GM21423 (cell line): ENCODE data around the gene RALGAPA2.

Source experiments
- ATAC-seq: cut with Tn5 transposase; IDR thresholded peaks from one replicate; pipeline ENCODE4 v1.9.1; 2021; ENCODE audit warnings: mild to moderate bottlenecking, moderate library complexity; ENCODE audit not compliant: unreplicated experiment

The RALGAPA2 gene

GRCh38 chr20:20373091-20373571 is 339.3 kb downstream of the RALGAPA2 start:
- no peak for ATAC-seq

DNA sequence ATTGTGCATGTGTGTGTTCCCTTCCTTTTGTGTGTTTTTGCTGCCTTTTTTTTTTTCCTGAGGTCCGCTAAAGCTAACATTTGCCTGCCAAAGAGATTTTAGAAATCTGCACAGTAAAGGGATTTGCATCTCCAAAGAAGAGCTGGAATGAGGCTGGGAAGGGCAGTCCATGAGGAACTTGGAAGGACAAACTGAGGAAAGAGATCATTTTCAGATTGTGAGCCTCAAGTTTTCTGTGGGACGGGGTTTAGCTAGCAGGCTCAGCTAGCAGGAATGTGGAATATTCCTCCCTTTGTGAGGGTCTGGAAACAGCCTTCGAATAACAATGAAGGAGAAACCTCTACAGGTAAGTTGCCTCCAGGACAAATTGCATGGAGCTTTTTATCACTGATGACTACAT is 340.8 kb downstream of the RALGAPA2 start:
- no peak for ATAC-seq

DNA sequence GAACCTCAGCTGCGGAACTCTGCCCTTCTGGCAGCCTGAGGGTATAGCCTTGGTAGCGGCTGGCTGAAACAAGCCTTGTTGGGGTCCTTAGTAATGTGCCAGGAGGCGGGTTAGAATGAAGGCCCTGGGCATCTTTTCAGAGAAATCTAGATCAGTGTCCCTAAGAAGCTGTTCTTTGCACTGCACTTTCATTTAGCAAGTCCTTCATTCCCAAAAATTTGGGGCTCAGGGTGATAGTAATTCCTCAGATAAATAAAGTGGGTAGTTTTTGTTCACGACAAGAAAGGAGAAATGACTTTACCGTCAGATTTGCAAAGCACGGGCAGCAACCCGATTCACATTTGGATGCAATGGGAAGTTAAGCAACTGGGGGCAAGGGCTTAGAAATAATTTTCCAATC is 341.4 kb downstream of the RALGAPA2 start:
- ATAC-seq = no peak

- ATAC-seq = no peak
Observed at GRCh38 chr20:20370094-20370575, 342.3 kb downstream of the RALGAPA2 start.

- ATAC-seq = no peak
Observed at GRCh38 chr20:20369250-20370093, 343.0 kb downstream of the RALGAPA2 start.

DNA sequence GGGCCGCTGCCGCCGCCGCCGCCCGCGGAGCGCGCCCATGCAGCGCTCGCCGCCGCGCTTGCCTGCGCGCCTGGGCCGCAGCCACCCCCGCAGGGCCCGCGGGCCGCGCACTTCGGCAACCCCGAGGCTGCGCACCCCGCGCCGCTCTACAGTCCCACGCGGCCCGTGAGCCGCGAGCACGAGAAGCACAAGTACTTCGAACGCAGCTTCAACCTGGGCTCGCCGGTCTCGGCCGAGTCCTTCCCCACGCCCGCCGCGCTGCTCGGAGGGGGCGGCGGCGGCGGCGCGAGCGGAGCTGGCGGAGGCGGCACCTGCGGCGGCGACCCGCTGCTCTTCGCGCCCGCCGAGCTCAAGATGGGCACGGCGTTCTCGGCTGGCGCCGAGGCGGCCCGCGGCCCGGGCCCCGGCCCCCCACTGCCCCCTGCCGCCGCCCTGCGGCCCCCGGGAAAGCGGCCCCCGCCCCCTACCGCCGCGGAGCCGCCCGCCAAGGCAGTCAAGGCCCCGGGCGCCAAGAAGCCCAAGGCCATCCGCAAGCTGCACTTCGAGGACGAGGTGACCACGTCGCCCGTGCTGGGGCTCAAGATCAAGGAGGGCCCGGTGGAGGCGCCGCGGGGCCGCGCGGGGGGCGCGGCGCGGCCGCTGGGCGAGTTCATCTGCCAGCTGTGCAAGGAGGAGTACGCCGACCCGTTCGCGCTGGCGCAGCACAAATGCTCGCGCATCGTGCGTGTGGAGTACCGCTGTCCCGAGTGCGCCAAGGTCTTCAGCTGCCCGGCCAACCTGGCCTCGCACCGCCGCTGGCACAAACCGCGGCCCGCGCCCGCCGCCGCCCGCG is 343.8 kb downstream of the RALGAPA2 start:
- ATAC-seq = no peak

GRCh38 chr20:20367575-20368417 is 344.6 kb downstream of the RALGAPA2 start, which contains the start of gene INSM1:
Gene INSM1 (plus strand): TSS chr20:20368104. CDS start chr20:20368268, 164 bp downstream.
- ATAC-seq = no peak

- ATAC-seq = no peak
Observed at GRCh38 chr20:20366876-20367574, 345.4 kb downstream of the RALGAPA2 start.

DNA sequence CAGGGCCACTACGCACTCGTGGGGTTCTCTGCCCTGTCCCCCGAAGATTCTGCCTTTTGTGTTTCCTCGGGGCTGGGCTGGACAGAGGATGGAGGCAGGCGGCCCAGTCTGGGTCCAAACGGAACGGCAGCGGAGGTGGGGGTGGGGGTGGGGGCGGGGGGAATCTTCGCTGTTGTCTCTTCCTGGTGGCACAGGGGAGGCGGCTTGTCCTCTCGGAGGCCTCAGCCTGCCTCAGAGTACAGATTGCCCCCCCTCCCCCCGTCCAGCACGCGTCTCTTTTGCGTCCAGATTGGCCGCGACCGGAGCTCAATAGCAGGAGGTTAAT is 345.9 kb downstream of the RALGAPA2 start:
- no peak for ATAC-seq

GRCh38 chr20:20365480-20366161 is 346.8 kb downstream of the RALGAPA2 start:
- ATAC-seq = no peak

DNA sequence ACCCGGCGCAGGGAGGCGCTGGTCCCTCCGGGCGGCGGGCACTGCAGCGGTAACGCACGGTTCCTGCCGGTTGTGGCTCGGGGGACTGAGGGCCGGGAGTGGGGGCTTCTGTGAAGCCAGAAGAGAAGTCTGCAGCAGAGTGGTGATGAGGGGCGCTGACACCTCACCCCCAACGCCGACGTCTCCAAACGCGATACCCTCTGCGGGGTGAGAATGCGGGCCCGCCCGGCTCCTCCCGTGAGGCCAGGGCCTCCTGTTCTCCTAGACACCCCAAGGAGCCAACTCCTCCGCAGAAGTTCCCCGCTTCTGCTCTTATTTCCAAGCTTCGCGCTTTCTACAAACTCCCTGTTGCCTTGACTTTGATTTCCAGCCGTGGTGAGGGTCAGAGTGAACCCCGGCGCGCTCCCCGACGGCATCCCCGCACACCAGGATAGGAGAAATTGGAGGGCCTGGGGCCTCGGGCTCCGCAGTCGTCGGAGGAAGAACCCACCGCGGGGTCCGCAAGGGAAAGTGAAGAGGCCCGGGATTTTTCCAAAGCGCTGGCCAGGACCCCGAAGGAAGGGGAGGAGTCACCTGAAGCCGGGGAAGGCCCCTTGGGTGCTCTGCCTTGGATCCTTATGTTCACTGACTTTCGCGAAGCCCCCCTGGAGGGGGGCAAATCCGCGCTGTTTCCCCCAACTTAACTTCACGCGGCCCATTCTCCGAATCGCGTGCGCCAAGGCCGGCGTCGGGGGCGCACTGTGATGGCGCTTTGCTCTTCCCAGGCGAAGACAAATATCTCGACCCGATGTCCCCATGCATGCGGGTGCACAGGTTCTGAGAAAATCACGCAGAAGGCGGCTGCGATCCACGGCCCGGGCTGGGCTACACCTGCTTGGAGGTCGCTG is 347.6 kb downstream of the RALGAPA2 start:
- ATAC-seq = no peak

- no peak for ATAC-seq
Observed at GRCh38 chr20:20363799-20364592, 348.4 kb downstream of the RALGAPA2 start.

DNA sequence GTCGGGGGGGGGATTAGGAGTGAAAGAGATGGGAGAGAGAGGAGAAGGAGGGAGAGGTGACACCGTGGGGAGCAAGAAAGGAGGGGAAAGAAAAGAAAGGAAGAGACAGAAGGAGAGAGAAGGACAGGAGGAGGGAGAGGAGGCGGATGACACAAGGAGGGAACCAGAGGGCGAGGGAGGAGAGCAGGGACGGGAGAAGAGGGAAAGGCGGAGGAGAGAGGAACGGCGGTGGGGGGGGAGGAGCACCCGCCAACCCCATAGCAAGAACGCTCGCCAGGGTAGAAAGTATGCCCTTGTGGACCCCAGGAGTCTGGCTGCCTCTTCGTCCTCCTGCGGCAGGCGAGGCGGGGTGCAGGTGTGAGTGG is 349.0 kb downstream of the RALGAPA2 start:
- ATAC-seq = no peak

DNA sequence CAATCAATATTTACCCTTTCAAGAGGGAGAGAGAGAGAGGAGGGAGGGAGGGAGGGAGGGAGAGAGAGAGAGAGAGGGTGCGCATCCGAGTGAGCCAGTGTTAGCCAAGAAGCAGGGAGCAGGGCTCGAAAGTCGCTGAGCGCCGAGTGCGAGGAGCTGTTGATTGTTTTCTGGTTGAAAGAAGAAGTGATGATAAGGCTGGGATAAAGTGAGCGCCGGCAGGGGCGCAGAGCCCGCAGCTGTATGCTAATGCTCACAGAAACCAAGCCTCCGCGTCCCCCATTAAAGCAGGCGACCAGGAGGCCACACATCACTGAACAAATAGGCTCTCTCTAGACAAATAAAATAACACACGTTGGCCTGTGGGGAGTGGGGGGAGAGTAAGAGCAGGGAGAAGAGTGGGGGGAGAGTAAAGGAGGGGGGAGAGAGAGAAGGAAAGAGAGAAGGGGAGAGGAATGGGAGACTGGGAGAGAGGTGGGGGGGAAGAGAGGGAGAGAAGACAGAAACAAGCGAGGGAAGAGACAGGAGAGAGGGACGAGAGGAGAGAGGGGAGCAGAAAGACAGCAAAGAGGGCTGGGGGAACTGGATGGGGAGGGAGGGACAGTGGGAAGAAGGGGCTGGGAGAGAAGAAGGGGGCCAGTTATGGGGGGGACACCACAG is 349.5 kb downstream of the RALGAPA2 start:
- no peak for ATAC-seq

DNA sequence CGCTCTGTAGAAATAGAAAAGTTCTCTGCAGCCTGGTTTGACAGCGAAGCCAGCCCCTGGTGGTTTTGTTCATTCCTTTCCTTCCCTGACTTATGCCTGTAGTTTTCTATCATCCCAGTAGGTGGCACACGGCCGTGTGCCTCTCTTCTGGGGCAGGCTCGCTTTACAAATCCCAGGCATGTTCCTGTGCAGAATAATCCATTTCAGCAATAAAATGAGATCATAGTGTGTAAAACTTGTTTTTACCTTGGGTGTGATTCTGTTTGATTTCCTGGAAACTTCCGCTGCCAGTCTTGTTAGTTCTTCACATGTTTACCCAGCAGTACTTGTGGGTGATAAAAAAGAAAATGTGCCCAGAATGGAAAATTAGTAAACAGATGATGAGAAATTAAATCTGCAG is 352.0 kb downstream of the RALGAPA2 start:
- peak; percentile 57 for ATAC-seq

- no peak for ATAC-seq
Observed at GRCh38 chr20:20359628-20360027, 352.8 kb downstream of the RALGAPA2 start.

DNA sequence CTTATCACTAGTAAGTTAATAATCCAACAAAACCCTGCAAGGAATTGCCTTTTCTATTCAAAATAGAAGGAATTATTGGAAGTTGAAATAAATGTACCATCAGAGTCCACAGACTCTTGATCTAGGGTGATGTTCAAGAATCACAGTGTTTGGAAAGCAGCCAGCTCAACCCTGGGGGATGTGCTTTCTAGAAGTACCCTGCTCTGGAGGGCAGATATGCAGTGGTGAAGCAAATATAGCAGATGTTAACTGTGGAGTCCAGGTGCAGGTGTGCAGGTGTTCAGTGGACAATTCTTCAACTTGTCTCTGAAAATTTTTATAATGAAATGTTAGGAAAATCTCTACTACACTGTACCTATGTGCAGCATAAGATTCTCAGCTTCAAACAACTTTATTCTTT is 353.6 kb downstream of the RALGAPA2 start:
- ATAC-seq = no peak
